HCT116 (cell line): ENCODE measurements around the gene MOB3C. TPM values are rescaled to one million over a fixed set of nuclear protein-coding genes. Genes with fewer than 3 reads are reported as not detected.

Source experiments
- ATAC-seq: fragments of 200-7000 bp; cut with Tn5 transposase; 2 replicates; pipeline ENCODE4 v1.9.1; 2020; ENCODE audit warnings: mild to moderate bottlenecking, moderate library complexity
- BruUV-seq: library from RNA; stranded (reverse); fragments of 400-500 nt; replicated peaks from 2 replicates; lab custom pipeline; 2021; lab: Mats Ljungman, UMichigan
- CTCF ChIA-PET: fragments of 300-600 bp; sonication (Branson Sonifier 250); formaldehyde crosslinking; loops from one replicate; lab custom pipeline; 2021; ENCODE audit warnings: antibody characterized with exemption; lab: Charles Lee
- POLR2A ChIA-PET: fragments of 300-600, 350-600 bp; sonication (Branson Sonifier 250); formaldehyde crosslinking; loops from one replicate; lab custom pipeline; 2021; ENCODE audit warnings: antibody characterized with exemption; lab: Charles Lee
- RAD21 ChIA-PET, 2 experiments: fragments of 300-600 bp; sonication (Branson Sonifier 250); formaldehyde crosslinking; loops; one replicate each; lab custom pipeline; 2023; ENCODE audit warnings: low total read pairs in 2 of 2; ENCODE audit not compliant: uncharacterized antibody in 2 of 2, unreplicated experiment in 2 of 2, low non-redundant PET in 1 of 2; lab: Charles Lee
- DNase-seq: peaks from one replicate; pipeline ENCODE4 v3.0.0-alpha.2; 2010; ENCODE audit warnings: low read depth, low spot score
- H2AFZ ChIP-seq: fragments of 200-600 bp; shearing (Covaris generic), sonication (generic); 2 replicates; pipeline ENCODE4 v1.6.1; 2017; ENCODE audit warnings: low read depth, mixed run types, mixed read lengths, antibody characterized with exemption, low read length; ENCODE audit not compliant: poor library complexity, severe bottlenecking
- H3K27ac ChIP-seq: 2 replicates; pipeline ENCODE4 v1.5.1; 2012; ENCODE audit warnings: low read depth, low read length
- H3K27me3 ChIP-seq: fragments of 200-600 bp; sonication (generic); 2 replicates; pipeline ENCODE4 v1.6.1; 2016; ENCODE audit warnings: mixed run types, low read length, mixed read lengths; ENCODE audit not compliant: insufficient read depth
- H3K36me3 ChIP-seq, 2 experiments: fragments of 200-500 bp in 1 of 2; fragments of 200-600 bp in 1 of 2; sonication (Bioruptor generic) in 1 of 2; sonication (generic) in 1 of 2; 2 replicates each; pipeline versions ENCODE4 v1.5.1 to v1.6.1; 2014 to 2016; ENCODE audit warnings: low read length in 2 of 2, inconsistent platforms in 1 of 2, mixed read lengths in 1 of 2, mixed run types in 1 of 2; ENCODE audit not compliant: insufficient read depth in 2 of 2, control insufficient read depth in 1 of 2
- H3K4me1 ChIP-seq, 2 experiments: fragments of 200-600 bp in 1 of 2; sonication (generic) in 1 of 2; 2 replicates each; pipeline versions ENCODE4 v1.5.1 to v1.6.1; 2012 to 2017; ENCODE audit warnings: low read length in 2 of 2, inconsistent platforms in 1 of 2, mild to moderate bottlenecking in 1 of 2, mixed read lengths in 1 of 2, mixed run types in 1 of 2, moderate library complexity in 1 of 2; ENCODE audit not compliant: insufficient read depth in 2 of 2, control insufficient read depth in 1 of 2
- H3K4me2 ChIP-seq: fragments of 200-600 bp; sonication (generic); 2 replicates; pipeline ENCODE4 v1.6.1; 2017; ENCODE audit warnings: mixed run types, low read length, mixed read lengths
- H3K4me3 ChIP-seq, 2 experiments: fragments of 200-600 bp in 1 of 2; sonication (generic) in 1 of 2; replicated peaks in 1 of 2; 2 replicates each; pipeline ENCODE4 v1.5.1; 2011 to 2016; ENCODE audit warnings: low read length in 2 of 2, control low read depth in 1 of 2, low read depth in 1 of 2, mild to moderate bottlenecking in 1 of 2, mixed read lengths in 1 of 2, mixed run types in 1 of 2
- H3K79me2 ChIP-seq: fragments of 200-600 bp; sonication (generic); 2 replicates; pipeline ENCODE4 v1.6.1; 2017; ENCODE audit warnings: mild to moderate bottlenecking, mixed run types, low read length, moderate library complexity, mixed read lengths; ENCODE audit not compliant: insufficient read depth
- H3K9ac ChIP-seq: fragments of 200-600 bp; sonication (generic); 2 replicates; pipeline ENCODE4 v1.6.1; 2016; ENCODE audit warnings: low read length, mixed read lengths
- H3K9me2 ChIP-seq: fragments of 200-600 bp; sonication (generic), shearing (Covaris generic); 2 replicates; pipeline ENCODE4 v1.6.1; 2017; ENCODE audit warnings: mixed run types, mild to moderate bottlenecking, moderate library complexity; ENCODE audit not compliant: insufficient read depth
- H3K9me3 ChIP-seq, 2 experiments: fragments of 200-500 bp in 1 of 2; fragments of 200-600 bp in 1 of 2; sonication (Bioruptor generic) in 1 of 2; sonication (generic) in 1 of 2; 2 replicates each; pipeline ENCODE4 v1.6.1; 2014 to 2017; ENCODE audit warnings: low read length in 2 of 2, mixed read lengths in 2 of 2, inconsistent platforms in 1 of 2, low read depth in 1 of 2, mild to moderate bottlenecking in 1 of 2, mixed run types in 1 of 2, moderate library complexity in 1 of 2; ENCODE audit not compliant: control insufficient read depth in 1 of 2, insufficient read depth in 1 of 2
- H4K20me1 ChIP-seq: fragments of 200-600 bp; sonication (generic), shearing (Covaris generic); 2 replicates; pipeline ENCODE4 v1.6.1; 2017; ENCODE audit warnings: mixed run types, mild to moderate bottlenecking, moderate library complexity; ENCODE audit not compliant: insufficient read depth
- CEBPB ChIP-seq: IDR thresholded peaks from 2 replicates; pipeline ENCODE4 v1.6.1; 2012; ENCODE audit warnings: low read depth
- EGR1 ChIP-seq: IDR thresholded peaks from 2 replicates; pipeline ENCODE4 v1.6.1; 2012; ENCODE audit warnings: low read depth
- EZH2 ChIP-seq: fragments of 200-600 bp; sonication (generic); IDR thresholded peaks from 2 replicates; pipeline ENCODE4 v1.6.1; 2017; ENCODE audit warnings: antibody characterized with exemption, mixed run types
- FOSL1 ChIP-seq: IDR thresholded peaks from 2 replicates; pipeline ENCODE4 v1.6.1; 2012; ENCODE audit warnings: low read depth
- JUND ChIP-seq: IDR thresholded peaks from 2 replicates; pipeline ENCODE4 v1.6.1; 2012
- POLR2AphosphoS5 ChIP-seq: IDR thresholded peaks from 2 replicates; pipeline ENCODE4 v1.6.1; 2011; ENCODE audit warnings: mild to moderate bottlenecking, low read depth, low read length, moderate library complexity
- SIN3A ChIP-seq: IDR thresholded peaks from 2 replicates; pipeline ENCODE4 v1.6.1; 2012; ENCODE audit warnings: low read depth
- SRF ChIP-seq: IDR thresholded peaks from 2 replicates; pipeline ENCODE4 v1.6.1; 2012; ENCODE audit warnings: low read depth
- TCF7L2 ChIP-seq: IDR thresholded peaks from 2 replicates; pipeline ENCODE4 v1.7.0; 2011; ENCODE audit warnings: borderline replicate concordance, inconsistent platforms; ENCODE audit not compliant: insufficient read depth, insufficient read length; ENCODE audit errors: extremely low read depth
- ZFX ChIP-seq: fragments of 450-650 bp; IDR thresholded peaks from 2 replicates; pipeline ENCODE4 v1.6.1; 2017
- ZNF274 ChIP-seq: fragments of 200-500 bp; sonication (Bioruptor generic); IDR thresholded peaks from 2 replicates; pipeline ENCODE4 v1.6.1; 2014; ENCODE audit warnings: mild to moderate bottlenecking, low read depth, low read length, inconsistent platforms
- intact Hi-C: fragments of 100-400 bp; cut with micrococcal nuclease; formaldehyde crosslinking; loops from 2 replicates; pipeline ENCODE4 v1.10.0; 2022
- total RNA-seq: library from RNA; stranded (reverse); gene quantifications from one replicate; pipeline ENCODE4 v1.2.1, GENCODE V29; 2021; ENCODE audit not compliant: unreplicated experiment
- TF ChIP-seq, protein P1 (sequence below): IDR thresholded peaks from 2 replicates; pipeline ENCODE4 v1.6.1; 2011; ENCODE audit warnings: mild to moderate bottlenecking, low read length, moderate library complexity; ENCODE audit not compliant: insufficient replicate concordance; ENCODE audit errors: extremely low read depth
- TF ChIP-seq, protein P2 (sequence below): IDR thresholded peaks from 2 replicates; pipeline ENCODE4 v1.6.1; 2012
- TF ChIP-seq, protein P3 (sequence below): IDR thresholded peaks from 2 replicates; pipeline ENCODE4 v1.6.1; 2012; ENCODE audit warnings: low read depth
- TF ChIP-seq, protein P4 (sequence below), 3 experiments: fragments of 200-600 bp in 1 of 3; sonication (generic) in 1 of 3; IDR thresholded peaks in 2 of 3; conservative IDR thresholded peaks in 1 of 3; 2 replicates each; pipeline ENCODE4 v1.5.1; 2012 to 2017; ENCODE audit warnings: low read depth in 2 of 3, low read length in 2 of 3, antibody characterized with exemption in 1 of 3, borderline replicate concordance in 1 of 3, control low read depth in 1 of 3, mild to moderate bottlenecking in 1 of 3, mixed read lengths in 1 of 3, mixed run types in 1 of 3, moderate library complexity in 1 of 3; ENCODE audit not compliant: insufficient read depth in 1 of 3

MOB3C gene
- total RNA-seq, 1 experiment from 2014 or later = 5.5 TPM

DNA sequence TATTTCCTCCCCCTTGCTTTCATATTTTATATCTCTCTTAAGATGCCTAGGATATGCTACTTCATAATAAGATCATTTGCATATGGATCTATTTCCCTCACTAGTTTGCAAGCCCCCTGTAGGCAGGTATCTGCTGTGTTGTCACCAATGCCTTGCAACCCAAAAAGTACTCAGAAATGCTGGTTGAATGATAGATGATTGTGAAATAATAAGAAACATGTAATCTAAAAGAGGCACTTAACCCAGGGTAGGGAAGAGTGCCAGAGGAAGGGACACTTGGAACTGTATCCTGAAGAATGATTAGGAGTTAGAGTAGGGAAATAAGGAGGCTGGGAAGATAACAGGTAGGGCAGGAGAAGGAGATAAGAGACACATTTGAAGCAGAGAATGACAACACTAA lies 39.2 kb upstream of the MOB3C start:
- intact Hi-C loops = no loop called here
- Histone ChIP-seq H3K4me2 (no peak overlapping the region), H3K4me1 (no peaks in the 10 kb centered on the region), H4K20me1 (no peaks in the 10 kb centered on the region), H3K79me2 (no peaks in the 10 kb centered on the region)
- no peak for DNase-seq
- ChIA-PET POLR2A (no interaction called here), CTCF (no interaction called here)
- no TSS peak for BruUV-seq
- TF ChIP-seq CEBPB = no peak
- TF ChIP-seq, protein P1, sequence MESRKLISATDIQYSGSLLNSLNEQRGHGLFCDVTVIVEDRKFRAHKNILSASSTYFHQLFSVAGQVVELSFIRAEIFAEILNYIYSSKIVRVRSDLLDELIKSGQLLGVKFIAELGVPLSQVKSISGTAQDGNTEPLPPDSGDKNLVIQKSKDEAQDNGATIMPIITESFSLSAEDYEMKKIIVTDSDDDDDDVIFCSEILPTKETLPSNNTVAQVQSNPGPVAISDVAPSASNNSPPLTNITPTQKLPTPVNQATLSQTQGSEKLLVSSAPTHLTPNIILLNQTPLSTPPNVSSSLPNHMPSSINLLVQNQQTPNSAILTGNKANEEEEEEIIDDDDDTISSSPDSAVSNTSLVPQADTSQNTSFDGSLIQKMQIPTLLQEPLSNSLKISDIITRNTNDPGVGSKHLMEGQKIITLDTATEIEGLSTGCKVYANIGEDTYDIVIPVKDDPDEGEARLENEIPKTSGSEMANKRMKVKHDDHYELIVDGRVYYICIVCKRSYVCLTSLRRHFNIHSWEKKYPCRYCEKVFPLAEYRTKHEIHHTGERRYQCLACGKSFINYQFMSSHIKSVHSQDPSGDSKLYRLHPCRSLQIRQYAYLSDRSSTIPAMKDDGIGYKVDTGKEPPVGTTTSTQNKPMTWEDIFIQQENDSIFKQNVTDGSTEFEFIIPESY = no peak
- no peak for TF ChIP-seq FOSL1
- TF ChIP-seq, protein P2, sequence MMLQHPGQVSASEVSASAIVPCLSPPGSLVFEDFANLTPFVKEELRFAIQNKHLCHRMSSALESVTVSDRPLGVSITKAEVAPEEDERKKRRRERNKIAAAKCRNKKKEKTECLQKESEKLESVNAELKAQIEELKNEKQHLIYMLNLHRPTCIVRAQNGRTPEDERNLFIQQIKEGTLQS = no peak
- no peak for TF ChIP-seq ZFX
- TF ChIP-seq, protein P3, sequence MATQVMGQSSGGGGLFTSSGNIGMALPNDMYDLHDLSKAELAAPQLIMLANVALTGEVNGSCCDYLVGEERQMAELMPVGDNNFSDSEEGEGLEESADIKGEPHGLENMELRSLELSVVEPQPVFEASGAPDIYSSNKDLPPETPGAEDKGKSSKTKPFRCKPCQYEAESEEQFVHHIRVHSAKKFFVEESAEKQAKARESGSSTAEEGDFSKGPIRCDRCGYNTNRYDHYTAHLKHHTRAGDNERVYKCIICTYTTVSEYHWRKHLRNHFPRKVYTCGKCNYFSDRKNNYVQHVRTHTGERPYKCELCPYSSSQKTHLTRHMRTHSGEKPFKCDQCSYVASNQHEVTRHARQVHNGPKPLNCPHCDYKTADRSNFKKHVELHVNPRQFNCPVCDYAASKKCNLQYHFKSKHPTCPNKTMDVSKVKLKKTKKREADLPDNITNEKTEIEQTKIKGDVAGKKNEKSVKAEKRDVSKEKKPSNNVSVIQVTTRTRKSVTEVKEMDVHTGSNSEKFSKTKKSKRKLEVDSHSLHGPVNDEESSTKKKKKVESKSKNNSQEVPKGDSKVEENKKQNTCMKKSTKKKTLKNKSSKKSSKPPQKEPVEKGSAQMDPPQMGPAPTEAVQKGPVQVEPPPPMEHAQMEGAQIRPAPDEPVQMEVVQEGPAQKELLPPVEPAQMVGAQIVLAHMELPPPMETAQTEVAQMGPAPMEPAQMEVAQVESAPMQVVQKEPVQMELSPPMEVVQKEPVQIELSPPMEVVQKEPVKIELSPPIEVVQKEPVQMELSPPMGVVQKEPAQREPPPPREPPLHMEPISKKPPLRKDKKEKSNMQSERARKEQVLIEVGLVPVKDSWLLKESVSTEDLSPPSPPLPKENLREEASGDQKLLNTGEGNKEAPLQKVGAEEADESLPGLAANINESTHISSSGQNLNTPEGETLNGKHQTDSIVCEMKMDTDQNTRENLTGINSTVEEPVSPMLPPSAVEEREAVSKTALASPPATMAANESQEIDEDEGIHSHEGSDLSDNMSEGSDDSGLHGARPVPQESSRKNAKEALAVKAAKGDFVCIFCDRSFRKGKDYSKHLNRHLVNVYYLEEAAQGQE = no peak
- TF ChIP-seq TCF7L2 = no peak
- TF ChIP-seq SRF = no peak
- TF ChIP-seq JUND = no peak
- TF ChIP-seq ZNF274 = no peak
- no peak for TF ChIP-seq EGR1
- no peak for TF ChIP-seq POLR2AphosphoS5
- TF ChIP-seq SIN3A = no peak
- TF ChIP-seq, protein P4, sequence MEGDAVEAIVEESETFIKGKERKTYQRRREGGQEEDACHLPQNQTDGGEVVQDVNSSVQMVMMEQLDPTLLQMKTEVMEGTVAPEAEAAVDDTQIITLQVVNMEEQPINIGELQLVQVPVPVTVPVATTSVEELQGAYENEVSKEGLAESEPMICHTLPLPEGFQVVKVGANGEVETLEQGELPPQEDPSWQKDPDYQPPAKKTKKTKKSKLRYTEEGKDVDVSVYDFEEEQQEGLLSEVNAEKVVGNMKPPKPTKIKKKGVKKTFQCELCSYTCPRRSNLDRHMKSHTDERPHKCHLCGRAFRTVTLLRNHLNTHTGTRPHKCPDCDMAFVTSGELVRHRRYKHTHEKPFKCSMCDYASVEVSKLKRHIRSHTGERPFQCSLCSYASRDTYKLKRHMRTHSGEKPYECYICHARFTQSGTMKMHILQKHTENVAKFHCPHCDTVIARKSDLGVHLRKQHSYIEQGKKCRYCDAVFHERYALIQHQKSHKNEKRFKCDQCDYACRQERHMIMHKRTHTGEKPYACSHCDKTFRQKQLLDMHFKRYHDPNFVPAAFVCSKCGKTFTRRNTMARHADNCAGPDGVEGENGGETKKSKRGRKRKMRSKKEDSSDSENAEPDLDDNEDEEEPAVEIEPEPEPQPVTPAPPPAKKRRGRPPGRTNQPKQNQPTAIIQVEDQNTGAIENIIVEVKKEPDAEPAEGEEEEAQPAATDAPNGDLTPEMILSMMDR (IDR thresholded peaks at IDR 0.05 in 2 of 3, conservative IDR thresholded peaks at IDR 0.05 in 1 of 3; ENCODE audit: borderline replicate concordance in 1 of 3, insufficient read depth in 1 of 3, low read depth in 2 of 3, low read length in 2 of 3) = no peak
- TF ChIP-seq EZH2 = no peak
- TF ChIP-seq, all 23 proteins: peak for 0
- Histone ChIP-seq H3K9me2 (no peaks in the 10 kb centered on the region), H3K9me3 (no peaks in the 10 kb centered on the region), H3K36me3 (peaks cover 10 to 12% of the 10 kb centered on the region in 2 experiments; a peak in 3 of 4 replicates), H2AFZ (no peak overlapping the region), H3K9ac (no peak overlapping the region), H3K4me3 (no peak overlapping the region), H3K27me3 (no peaks in the 10 kb centered on the region), H3K27ac (no peak overlapping the region)
- ATAC-seq = no peak
- RAD21 ChIA-PET = no interaction called here
